GM21515 (cell line): ENCODE data around the gene F2RL3.
"Not testable (repeated sequence)": the region's sequence is repeated elsewhere in the genome, so short reads cannot be mapped to it uniquely, and the experiment has no call there.

ENCODE experiments used
- ATAC-seq: cut with Tn5 transposase; IDR thresholded peaks from one replicate; pipeline ENCODE4 v1.9.1; 2021; ENCODE audit not compliant: unreplicated experiment

Gene F2RL3

GRCh38 chr19:16874250-16874977 is 14.4 kb upstream of the F2RL3 start:
- no peak for ATAC-seq

DNA sequence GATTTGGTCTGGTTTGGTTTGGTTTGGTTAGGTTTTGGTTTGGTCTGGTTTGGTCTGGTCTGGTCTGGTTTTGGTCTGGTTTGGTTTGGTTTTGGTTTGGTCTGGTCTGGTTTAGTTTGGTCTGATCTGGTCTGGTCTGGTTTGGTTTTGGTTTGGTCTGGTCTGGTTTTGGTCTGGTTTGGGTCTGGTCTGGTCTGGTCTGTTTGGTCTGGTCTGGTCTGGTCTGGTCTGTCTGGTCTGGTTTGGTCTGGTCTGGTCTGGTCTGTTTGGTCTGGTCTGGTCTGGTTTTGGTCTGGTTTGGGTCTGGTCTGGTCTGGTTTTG is 13.9 kb upstream of the F2RL3 start:
- ATAC-seq: not testable (repeated sequence)

DNA sequence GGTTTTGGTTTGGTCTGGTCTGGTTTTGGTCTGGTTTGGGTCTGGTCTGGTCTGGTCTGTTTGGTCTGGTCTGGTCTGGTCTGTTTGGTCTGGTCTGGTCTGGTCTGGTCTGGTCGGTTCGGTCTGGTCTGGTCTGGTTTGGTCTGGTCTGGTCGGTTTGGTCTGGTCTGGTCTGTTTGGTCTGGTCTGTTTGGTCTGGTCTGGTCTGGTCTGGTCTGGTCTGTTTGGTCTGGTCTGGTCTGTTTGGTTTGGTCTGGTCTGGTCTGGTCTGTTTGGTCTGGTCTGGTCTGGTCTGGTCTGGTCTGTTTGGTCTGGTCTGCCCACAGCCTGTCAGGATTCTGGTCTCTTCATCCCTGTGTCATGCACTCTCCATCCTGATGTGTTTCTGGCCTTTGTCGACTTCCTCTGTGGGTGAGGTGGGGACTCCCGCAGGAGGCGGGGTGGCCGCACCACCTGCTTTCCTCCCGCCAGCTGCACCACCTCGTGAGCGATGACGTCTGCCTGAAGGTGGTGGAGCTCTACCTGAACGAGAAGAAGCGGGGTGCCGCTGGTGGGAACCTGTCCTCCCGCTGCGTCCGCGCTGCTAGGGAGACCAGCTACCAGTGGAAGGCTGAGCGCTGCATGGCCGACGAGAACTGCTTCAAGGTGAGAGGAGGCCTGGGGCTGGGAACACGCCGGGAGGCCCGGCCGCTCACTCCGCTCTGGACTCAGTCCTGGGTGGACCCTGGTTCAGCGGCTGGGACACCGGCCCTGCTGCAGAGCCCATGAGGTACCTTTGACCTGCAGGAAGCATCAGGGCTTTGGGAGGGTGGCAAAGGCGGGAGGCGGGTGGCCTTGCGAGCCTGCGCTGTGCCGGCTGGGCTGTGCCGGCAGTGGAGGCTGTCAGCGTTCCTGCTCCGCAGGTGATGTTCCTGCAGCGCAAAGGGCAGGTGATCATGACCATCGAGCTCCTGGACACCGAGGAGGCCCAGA is 12.9 kb upstream of the F2RL3 start:
- no peak for ATAC-seq

DNA sequence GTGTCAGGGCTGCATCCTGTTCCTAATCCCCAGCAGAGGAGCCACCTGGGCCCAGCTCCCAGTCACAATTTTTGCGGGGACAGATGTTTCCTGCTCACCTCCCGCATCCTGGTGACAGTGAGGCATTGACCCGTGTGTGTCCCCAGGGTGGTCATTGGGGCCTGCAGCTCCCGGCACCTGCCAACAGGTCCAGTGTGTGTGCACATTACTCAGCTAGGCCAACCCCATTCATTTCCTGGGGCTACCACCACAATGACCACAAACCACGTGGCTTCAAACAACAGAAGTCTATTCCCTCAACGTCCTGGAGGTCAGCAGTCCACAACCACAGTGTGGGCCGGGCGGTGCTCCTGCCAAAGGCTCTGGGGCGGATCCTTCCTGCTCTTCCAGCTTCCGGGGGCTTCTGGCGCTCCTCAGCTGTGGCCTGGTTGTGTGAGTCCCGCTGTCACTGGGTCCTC is 11.9 kb upstream of the F2RL3 start:
- no peak for ATAC-seq

GRCh38 chr19:16877581-16877980 is 11.2 kb upstream of the F2RL3 start:
- no peak for ATAC-seq

- no peak for ATAC-seq
Measured at GRCh38 chr19:16878181-16878965, 10.4 kb upstream of the F2RL3 start.

DNA sequence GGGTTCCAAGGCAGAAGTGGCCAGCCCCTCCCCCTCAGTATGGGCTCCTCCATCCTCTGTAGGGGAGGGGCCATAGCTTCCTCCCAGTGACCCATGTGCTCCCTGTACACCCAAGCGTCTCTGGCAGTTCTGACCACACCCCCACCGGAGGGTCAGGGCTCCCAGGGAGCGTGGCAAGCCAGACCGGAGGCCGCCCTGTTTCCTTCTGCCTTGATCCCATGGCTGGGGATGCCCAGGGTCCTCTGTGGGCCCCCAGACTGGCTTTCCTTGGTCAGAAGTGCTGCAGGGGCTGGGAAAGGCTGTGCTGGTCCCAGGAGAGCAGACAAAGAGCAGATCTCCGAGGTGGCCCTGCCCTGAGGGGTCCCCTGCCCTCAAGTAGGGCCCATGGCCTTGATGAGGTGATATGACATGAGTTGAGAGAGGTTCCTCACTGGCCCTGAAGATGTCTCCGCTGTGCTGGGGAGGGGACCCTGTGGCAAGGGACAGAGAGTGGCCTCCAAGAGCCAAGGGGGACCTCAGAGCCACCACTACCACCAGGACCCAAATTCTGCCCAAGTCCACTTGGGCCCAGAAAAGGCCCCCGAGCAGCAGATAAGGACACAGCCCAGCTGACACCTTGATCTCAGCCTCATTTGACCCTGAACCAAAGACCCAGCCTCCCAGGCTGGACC is 7.8 kb upstream of the F2RL3 start:
- ATAC-seq: no peak

DNA sequence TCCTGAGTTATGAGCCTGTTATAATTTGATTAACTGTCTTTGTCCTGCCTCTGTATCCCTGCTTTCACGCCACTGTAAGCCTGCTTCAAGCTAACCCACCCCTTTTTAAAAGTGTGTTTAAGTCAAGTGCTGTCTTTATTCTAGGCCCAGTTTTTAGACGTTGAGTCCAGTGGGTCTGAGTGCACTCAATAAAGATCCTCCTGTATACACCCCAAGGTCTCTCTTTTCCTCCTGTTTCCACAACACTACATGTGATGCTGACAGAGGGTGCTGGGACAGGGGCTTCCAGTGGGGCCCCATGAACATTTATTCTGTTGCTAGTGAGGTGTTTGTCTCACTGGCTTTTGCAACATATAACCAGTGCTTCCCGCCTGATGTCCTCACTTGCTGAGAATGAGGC is 6.7 kb upstream of the F2RL3 start:
- no peak for ATAC-seq

DNA sequence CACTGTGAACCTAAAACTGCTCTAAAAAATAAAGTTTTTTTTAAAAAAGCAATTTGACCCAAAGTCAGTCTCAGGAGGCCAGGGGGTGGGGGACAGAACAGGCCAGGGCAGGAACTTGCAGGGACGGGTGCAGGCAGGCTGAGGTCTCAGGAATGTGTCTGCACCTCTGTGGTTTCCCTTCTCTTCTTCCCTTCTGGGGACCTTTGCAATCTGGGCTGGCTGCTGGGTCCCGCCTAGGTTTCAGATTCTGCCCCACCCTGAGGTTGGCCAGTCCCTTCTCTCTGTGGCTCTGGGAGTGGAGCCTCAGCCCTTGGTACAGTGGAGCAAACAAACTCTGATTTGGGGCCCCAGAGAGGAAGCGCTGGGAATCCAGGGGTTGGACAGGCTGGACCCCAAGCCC is 5.3 kb upstream of the F2RL3 start:
- no peak for ATAC-seq

- ATAC-seq: no peak
Measured at GRCh38 chr19:16885166-16885565, 3.6 kb upstream of the F2RL3 start.

DNA sequence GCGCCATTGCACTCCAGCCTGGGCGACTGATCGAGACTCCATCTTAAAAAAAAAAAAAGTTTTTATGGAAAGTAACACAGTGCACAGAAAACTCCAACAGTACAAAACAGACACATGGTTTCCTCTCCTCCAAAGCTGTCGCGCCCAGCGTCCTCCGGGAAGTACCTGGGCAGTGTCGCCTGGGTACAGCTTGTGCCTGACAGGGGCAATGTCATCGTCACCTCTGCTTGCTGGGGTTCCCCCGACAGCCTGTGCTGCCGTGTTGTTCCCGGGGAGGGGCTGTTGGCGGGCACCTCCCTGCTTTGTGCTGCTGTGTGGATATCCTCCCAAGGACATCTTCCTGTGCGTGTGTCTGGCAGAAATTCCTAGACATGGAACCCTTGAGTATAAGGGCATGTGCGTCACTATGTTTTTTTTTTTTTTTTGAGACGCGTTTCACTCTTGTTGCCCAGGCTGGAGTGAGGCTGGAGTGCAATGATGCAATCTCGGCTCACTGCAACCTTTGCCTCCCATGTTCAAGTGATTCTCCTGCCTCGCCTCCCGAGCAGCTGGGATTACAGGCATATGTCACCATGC is 2.4 kb upstream of the F2RL3 start:
- no peak for ATAC-seq

GRCh38 chr19:16887353-16888265 is 1.2 kb upstream of the F2RL3 start:
- ATAC-seq: no peak

DNA sequence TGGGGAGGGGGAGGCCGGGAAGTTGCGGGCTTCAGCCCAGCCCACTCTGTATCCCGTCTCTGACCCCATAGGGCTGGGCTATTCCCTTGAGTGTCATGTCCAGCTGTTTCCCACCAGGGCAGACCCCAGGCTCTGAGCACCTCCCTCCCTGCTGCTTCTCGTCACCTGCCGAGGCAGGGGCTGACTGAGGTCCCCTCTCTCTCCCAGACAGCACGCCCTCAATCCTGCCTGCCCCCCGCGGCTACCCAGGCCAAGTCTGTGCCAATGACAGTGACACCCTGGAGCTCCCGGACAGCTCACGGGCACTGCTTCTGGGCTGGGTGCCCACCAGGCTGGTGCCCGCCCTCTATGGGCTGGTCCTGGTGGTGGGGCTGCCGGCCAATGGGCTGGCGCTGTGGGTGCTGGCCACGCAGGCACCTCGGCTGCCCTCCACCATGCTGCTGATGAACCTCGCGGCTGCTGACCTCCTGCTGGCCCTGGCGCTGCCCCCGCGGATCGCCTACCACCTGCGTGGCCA is 625 bp downstream of the F2RL3 start:
- no peak for ATAC-seq

GRCh38 chr19:16889883-16890460 is 1.2 kb downstream of the F2RL3 start:
- ATAC-seq: no peak

DNA sequence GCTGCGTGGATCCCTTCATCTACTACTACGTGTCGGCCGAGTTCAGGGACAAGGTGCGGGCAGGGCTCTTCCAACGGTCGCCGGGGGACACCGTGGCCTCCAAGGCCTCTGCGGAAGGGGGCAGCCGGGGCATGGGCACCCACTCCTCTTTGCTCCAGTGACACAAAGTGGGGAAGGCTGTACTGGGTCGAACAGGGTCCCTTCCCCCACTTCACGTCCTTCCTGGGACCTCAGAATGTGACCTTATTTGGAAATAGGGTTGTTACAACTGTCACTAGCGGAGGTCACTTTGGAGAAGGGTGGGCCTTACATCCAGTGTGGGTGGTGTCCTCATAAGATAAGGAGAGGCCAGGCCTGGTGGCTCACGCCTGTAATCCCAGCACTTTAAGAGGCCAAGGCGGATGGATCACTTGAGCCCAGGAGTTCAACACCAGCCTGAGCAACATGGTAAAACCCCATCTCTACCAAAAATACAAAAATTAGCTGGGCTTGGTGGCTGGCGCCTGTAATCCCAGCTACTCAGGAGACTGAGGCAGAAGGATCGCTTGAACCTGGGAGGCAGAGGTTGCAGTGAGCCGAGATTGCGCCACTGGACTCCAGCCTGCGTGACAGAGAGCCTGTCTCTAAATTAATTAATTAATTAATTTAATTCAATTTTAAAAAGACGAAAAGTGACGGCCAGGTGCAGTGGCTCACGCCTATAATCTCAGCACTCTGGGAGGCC is 1.8 kb downstream of the F2RL3 start:
- ATAC-seq: no peak

DNA sequence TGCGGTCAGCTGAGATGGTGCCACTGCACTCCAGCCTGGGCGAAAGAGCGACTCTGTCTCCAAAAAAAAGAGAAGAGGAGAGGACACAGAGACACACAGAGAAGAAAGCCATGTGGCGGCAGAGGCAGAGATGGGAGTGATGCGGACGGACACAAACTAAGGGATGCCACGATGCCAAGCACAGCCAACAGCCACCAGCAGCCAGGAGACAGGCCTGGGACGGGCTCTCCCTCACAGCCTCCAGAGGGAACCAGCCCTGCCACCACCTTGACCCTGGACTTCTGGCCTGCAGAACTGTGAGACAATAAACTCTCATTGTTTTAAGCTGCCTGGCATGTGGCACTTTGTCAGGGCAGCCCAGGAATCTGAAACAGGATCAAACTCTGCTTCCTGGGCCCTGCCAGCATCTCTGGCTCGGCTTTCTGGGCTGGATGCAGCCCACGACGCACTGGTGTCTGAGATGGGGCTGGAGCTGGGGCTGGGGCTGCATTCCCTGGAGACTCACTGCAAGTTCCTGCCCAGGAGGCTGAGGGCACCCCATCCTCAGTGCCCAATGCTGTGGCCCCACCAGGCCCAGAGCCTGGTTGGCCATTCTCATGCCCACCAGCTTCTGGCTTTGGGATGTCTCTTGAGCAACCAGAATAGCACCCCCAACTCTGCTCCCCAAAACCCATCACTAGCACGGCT is 3.0 kb downstream of the F2RL3 start:
- no peak for ATAC-seq

DNA sequence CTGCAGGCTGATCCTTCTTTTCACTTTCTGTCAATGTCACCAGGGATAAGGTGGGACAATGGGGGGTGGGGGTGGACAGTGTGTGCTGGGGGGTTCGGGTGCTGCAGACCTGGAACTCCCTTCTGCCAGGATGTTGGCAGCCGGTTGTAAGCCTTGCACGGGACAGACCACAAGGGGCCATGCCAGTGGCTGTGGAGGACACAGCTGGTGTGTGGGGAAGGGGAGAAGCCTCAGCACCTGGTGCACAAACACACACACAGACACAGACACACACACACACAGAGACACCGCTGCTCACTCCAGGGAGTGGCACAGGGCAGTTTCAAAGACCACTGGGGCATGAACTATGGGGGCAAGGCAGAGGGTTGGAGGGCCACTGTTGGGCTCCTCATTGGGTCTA is 3.6 kb downstream of the F2RL3 start:
- no peak for ATAC-seq
